Lower lobe of right lung (tissue), 2 donors: ENCODE measurements around the gene DCAF6. TPM values are rescaled to one million over a fixed set of nuclear protein-coding genes. Genes with fewer than 3 reads are reported as not detected.
"Not testable (repeated sequence)": the region's sequence is repeated elsewhere in the genome, so short reads cannot be mapped to it uniquely, and the experiment has no call there.

Experiments
- ATAC-seq, 2 donors: fragments of 200-7000 bp; cut with Tn5 transposase; one replicate each; pipeline ENCODE4 v1.9.1; 2020 to 2022; ENCODE audit warnings: mild to moderate bottlenecking in 2 of 2, moderate library complexity in 2 of 2
- DNase-seq: peaks from one replicate; pipeline ENCODE4 v3.0.0-alpha.2; 2020
- H3K27ac ChIP-seq: fragments of 200-600 bp; one replicate; pipeline ENCODE4 v1.8.0; 2022
- H3K27me3 ChIP-seq: fragments of 200-600 bp; one replicate; pipeline ENCODE4 v1.8.0; 2022; ENCODE audit warnings: low read depth
- H3K36me3 ChIP-seq: fragments of 200-600 bp; one replicate; pipeline ENCODE4 v1.8.0; 2022; ENCODE audit warnings: mild to moderate bottlenecking
- H3K4me1 ChIP-seq: fragments of 200-600 bp; one replicate; pipeline ENCODE4 v1.8.0; 2022
- H3K4me3 ChIP-seq: fragments of 200-600 bp; one replicate; pipeline ENCODE4 v1.8.0; 2022; ENCODE audit warnings: mild to moderate bottlenecking
- H3K9me3 ChIP-seq: fragments of 200-600 bp; one replicate; pipeline ENCODE4 v1.8.0; 2022
- intact Hi-C: fragments of 100-400 bp; cut with DNase I; formaldehyde crosslinking; loops from one replicate; pipeline ENCODE4 v1.11.0; 2022
- total RNA-seq: library from RNA; stranded (reverse); fragmentation: NEBNext Ultra II Directional; extraction: Animal tissue kit (Norgen Biotek cat#: 25700); gene quantifications from one replicate; pipeline ENCODE4 v1.2.1, GENCODE V29; 2021
- TF ChIP-seq, protein P1 (sequence below): fragments of 200-600 bp; IDR thresholded peaks from one replicate; pipeline ENCODE4 v1.8.0; 2022; ENCODE audit warnings: antibody characterized with exemption, mild to moderate bottlenecking
- donor health status: DM: no; HTN: yes; CAD: no; lungs with severe emphysema.

DCAF6 gene
- total RNA-seq, 1 donor from 2014 or later, result 50.6 TPM

GRCh38 chr1:167924102-167924501, 12.4 kb upstream of the DCAF6 start:
- DNase-seq (no peak), ATAC-seq (no peak)
- H3K27ac ChIP-seq, result no peak overlapping the region
- H3K9me3 ChIP-seq, result no peaks in the 10 kb centered on the region
- intact Hi-C loops, result no loop called here
- TF ChIP-seq, protein P1, sequence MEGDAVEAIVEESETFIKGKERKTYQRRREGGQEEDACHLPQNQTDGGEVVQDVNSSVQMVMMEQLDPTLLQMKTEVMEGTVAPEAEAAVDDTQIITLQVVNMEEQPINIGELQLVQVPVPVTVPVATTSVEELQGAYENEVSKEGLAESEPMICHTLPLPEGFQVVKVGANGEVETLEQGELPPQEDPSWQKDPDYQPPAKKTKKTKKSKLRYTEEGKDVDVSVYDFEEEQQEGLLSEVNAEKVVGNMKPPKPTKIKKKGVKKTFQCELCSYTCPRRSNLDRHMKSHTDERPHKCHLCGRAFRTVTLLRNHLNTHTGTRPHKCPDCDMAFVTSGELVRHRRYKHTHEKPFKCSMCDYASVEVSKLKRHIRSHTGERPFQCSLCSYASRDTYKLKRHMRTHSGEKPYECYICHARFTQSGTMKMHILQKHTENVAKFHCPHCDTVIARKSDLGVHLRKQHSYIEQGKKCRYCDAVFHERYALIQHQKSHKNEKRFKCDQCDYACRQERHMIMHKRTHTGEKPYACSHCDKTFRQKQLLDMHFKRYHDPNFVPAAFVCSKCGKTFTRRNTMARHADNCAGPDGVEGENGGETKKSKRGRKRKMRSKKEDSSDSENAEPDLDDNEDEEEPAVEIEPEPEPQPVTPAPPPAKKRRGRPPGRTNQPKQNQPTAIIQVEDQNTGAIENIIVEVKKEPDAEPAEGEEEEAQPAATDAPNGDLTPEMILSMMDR, result no peak
- H3K4me3 ChIP-seq, result no peak overlapping the region
- no peaks in the 10 kb centered on the region for H3K4me1 ChIP-seq
- peaks cover 5% of the 10 kb centered on the region for H3K36me3 ChIP-seq
- no peaks in the 10 kb centered on the region for H3K27me3 ChIP-seq

GRCh38 chr1:167924543-167925231, 11.8 kb upstream of the DCAF6 start:
- ATAC-seq (no peak), DNase-seq (no peak)
- H3K4me3 ChIP-seq, result no peak overlapping the region
- H3K9me3 ChIP-seq, result no peaks in the 10 kb centered on the region
- H3K27ac ChIP-seq, result no peak overlapping the region
- no peaks in the 10 kb centered on the region for H3K4me1 ChIP-seq
- H3K27me3 ChIP-seq, result no peaks in the 10 kb centered on the region
- peaks cover 5% of the 10 kb centered on the region for H3K36me3 ChIP-seq
- intact Hi-C loops, result no loop called here
- TF ChIP-seq, protein P1, result no peak

GRCh38 chr1:167926486-167926997, 9.9 kb upstream of the DCAF6 start:
- ATAC-seq (no peak), DNase-seq (no peak)
- Histone ChIP-seq H3K27me3 (no peaks in the 10 kb centered on the region), H3K4me3 (no peak overlapping the region), H3K9me3 (no peaks in the 10 kb centered on the region), H3K4me1 (no peaks in the 10 kb centered on the region), H3K27ac (no peak overlapping the region), H3K36me3 (peaks cover 5% of the 10 kb centered on the region)
- TF ChIP-seq, protein P1, result no peak
- intact Hi-C loops, result no loop called here

DNA sequence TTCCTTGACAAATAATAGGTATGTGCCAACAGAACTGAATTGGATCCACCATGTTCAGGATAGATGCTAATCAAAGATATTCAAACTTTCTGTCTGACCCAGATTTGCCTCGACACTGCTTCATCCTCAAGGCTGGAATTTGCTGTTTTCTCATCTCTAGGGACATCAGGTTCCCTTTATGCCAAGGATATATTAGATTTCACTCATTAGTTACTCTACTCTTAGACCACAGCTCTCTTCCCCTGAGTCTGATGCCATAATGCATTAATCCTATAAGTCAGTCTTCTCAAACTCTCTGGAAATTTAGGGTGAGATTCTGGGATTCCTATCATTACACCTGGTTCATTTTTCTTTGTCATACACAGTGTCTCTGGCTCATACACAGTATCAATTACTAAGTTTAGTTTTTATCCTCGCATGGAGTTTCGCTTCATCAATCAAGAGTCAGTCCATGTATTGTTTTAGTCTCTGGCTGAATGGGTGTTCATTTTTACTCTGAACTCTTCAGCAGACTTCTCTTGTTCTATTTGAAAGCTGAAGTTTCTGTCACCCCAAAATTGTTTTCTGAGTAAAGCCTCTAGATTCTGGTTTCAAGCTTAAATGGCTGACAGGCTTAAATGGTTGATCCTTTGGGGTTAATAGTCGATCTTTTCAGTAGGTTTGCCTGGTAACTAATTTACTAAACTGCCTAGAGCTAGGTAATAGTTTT, 9.3 kb upstream of the DCAF6 start:
- ATAC-seq, result no peak
- Histone ChIP-seq H3K9me3 (no peaks in the 10 kb centered on the region), H3K36me3 (peaks cover 5% of the 10 kb centered on the region), H3K27me3 (no peaks in the 10 kb centered on the region), H3K27ac (no peak overlapping the region), H3K4me3 (no peak overlapping the region), H3K4me1 (no peaks in the 10 kb centered on the region)
- no peak for DNase-seq
- intact Hi-C loops, result no loop called here
- TF ChIP-seq, protein P1, result no peak

- Histone ChIP-seq H3K36me3 (no peaks in the 10 kb centered on the region), H3K4me3 (no peak overlapping the region), H3K27ac (no peak overlapping the region), H3K27me3 (no peaks in the 10 kb centered on the region), H3K4me1 (no peaks in the 10 kb centered on the region), H3K9me3 (no peaks in the 10 kb centered on the region)
- intact Hi-C loops, result no loop called here
- ATAC-seq, result no peak
- no peak for DNase-seq
- TF ChIP-seq, protein P1, result no peak
Measured at GRCh38 chr1:167928457-167928852, 8.0 kb upstream of the DCAF6 start.

DNA sequence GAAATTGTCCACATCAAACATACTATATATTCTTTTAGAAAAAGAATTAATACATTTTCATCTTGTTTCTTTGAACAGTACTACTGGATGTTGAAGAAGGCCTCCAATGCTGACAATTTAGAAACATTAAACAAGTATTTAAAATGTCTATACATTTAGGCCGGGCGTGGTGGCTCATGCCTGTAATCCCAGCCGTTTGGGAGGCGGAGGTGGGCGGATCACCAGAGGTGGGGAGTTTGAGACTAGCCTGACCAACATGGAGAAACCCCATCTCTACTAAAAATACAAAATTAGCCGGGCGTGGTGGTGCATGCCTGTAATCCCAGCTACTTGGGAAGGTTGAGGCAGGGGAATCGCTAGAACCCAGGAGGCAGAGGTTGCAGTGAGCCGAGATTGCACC, 7.6 kb upstream of the DCAF6 start:
- intact Hi-C loops, H3K27ac ChIP-seq, H3K36me3 ChIP-seq, H3K4me1 ChIP-seq, ATAC-seq, H3K27me3 ChIP-seq, H3K9me3 ChIP-seq, H3K4me3 ChIP-seq, DNase-seq: not testable (repeated sequence)
